HepG2 (cell line): ENCODE measurements around the gene SLC2A10. TPM values are rescaled to one million over a fixed set of nuclear protein-coding genes. Genes with fewer than 3 reads are reported as not detected.
A peak's percentile ranks its signal among the peaks of the same experiment; 100 is the strongest.

ENCODE experiments used
- ATAC-seq: fragments of 200-7000 bp; cut with Tn5 transposase; 3 replicates; pipeline ENCODE4 v1.9.1; 2020; ENCODE audit warnings: mild to moderate bottlenecking, moderate library complexity
- BruUV-seq: library from RNA; stranded (reverse); fragments of 400-500 nt; replicated peaks from 2 replicates; lab custom pipeline; 2021; lab: Mats Ljungman, UMichigan
- CTCF ChIA-PET: fragments of 300-600 bp; formaldehyde crosslinking; extraction: SDS; loops from one replicate; lab custom pipeline; 2021; ENCODE audit warnings: low total read pairs, inconsistent platforms, low intra/inter-chr PET ratio; lab: Yijun Ruan, JAX
- POLR2A ChIA-PET: fragments of 350-600 bp; sonication (Branson Sonifier 250); formaldehyde crosslinking; loops from one replicate; lab custom pipeline; 2020; ENCODE audit warnings: antibody characterized with exemption, inconsistent platforms; lab: Yijun Ruan, JAX
- DNase-seq: peaks from one replicate; pipeline ENCODE4 v3.0.0-alpha.2; 2015; ENCODE audit warnings: low spot score
- FAIRE-seq: peaks from 3 replicates; lab custom pipeline; 2011; peaks lifted over from hg19 to GRCh38; lab: Jason Lieb, UNC
- H2AFZ ChIP-seq: one replicate; pipeline ENCODE4 v1.6.1; 2011; ENCODE audit warnings: low read length, inconsistent platforms
- H3K27ac ChIP-seq: fragments of 300-600 bp; 3 replicates; pipeline ENCODE4 v1.8.0; 2011; ENCODE audit warnings: mixed run types, mild to moderate bottlenecking, mixed read lengths, low read length, inconsistent platforms; ENCODE audit not compliant: insufficient read depth; ENCODE audit errors: extremely low read length
- H3K27me3 ChIP-seq, 2 experiments: fragments of 200-600 bp in 1 of 2; 2 replicates in 1 of 2; 3 replicates in 1 of 2; pipeline versions ENCODE4 v1.6.0 to v1.8.0; 2011; ENCODE audit warnings: low read length in 2 of 2, mild to moderate bottlenecking in 2 of 2, moderate library complexity in 2 of 2, inconsistent platforms in 1 of 2; ENCODE audit not compliant: insufficient read depth in 2 of 2, control insufficient read depth in 1 of 2
- H3K36me3 ChIP-seq, 2 experiments: fragments of 200-600 bp in 1 of 2; replicated peaks in 1 of 2; 2 replicates in 1 of 2; 3 replicates in 1 of 2; pipeline versions ENCODE4 v1.5.1 to v1.8.0; 2011; ENCODE audit warnings: low read length in 2 of 2, inconsistent platforms in 1 of 2; ENCODE audit not compliant: insufficient read depth in 2 of 2, control insufficient read depth in 1 of 2
- H3K4me1 ChIP-seq: 2 replicates; pipeline ENCODE4 v1.5.1; 2012; ENCODE audit warnings: low read length, inconsistent platforms; ENCODE audit not compliant: insufficient read depth
- H3K4me2 ChIP-seq: 2 replicates; pipeline ENCODE4 v1.6.0; 2011; ENCODE audit warnings: low read depth, low read length, inconsistent platforms
- H3K4me3 ChIP-seq, 3 experiments: fragments of 200-600 bp in 1 of 3; sonication (generic), shearing (Covaris generic) in 1 of 3; replicated peaks in 1 of 3; 2 replicates each; pipeline ENCODE4 v1.5.1; 2011 to 2016; ENCODE audit warnings: low read length in 3 of 3, inconsistent platforms in 2 of 3, low read depth in 2 of 3, mild to moderate bottlenecking in 2 of 3, control low read depth in 1 of 3, mixed read lengths in 1 of 3; ENCODE audit not compliant: insufficient read depth in 1 of 3
- H3K79me2 ChIP-seq: one replicate; pipeline ENCODE4 v1.6.1; 2011; ENCODE audit warnings: low read length, inconsistent platforms; ENCODE audit not compliant: insufficient read depth
- H3K9ac ChIP-seq: 2 replicates; pipeline ENCODE4 v1.6.0; 2011; ENCODE audit warnings: mild to moderate bottlenecking, low read depth, low read length, inconsistent platforms; ENCODE audit not compliant: insufficient read depth
- H3K9me3 ChIP-seq: 2 replicates; pipeline ENCODE4 v1.5.1; 2012; ENCODE audit warnings: mild to moderate bottlenecking, low read length
- H4K20me1 ChIP-seq: 2 replicates; pipeline ENCODE4 v1.6.0; 2011; ENCODE audit warnings: inconsistent platforms, mild to moderate bottlenecking, low read length, moderate library complexity; ENCODE audit not compliant: insufficient read depth
- BCLAF1 ChIP-seq: fragments of 450-650 bp; IDR thresholded peaks from 2 replicates; pipeline ENCODE4 v1.6.1; 2017; ENCODE audit warnings: mild to moderate bottlenecking
- CREB1 ChIP-seq, 2 experiments: fragments of 450-650 bp in 1 of 2; IDR thresholded peaks; 2 replicates each; pipeline ENCODE4 v1.6.1; 2016 to 2017; ENCODE audit warnings: control low read depth in 1 of 2, mild to moderate bottlenecking in 1 of 2, missing compliant biosample characterization in 1 of 2, missing genetic modification characterization in 1 of 2
- DBP ChIP-seq: sonication (generic); formaldehyde crosslinking; IDR thresholded peaks from 2 replicates; pipeline ENCODE4 v1.4.0; 2020; ENCODE audit warnings: missing genetic modification reagents; ENCODE audit errors: not compliant biosample characterization
- EED ChIP-seq: sonication (generic); formaldehyde crosslinking; IDR thresholded peaks from 2 replicates; pipeline ENCODE4 v1.5.0; 2020; ENCODE audit warnings: mild to moderate bottlenecking, missing genetic modification reagents
- ELF1 ChIP-seq: sonication (generic); formaldehyde crosslinking; IDR thresholded peaks from 2 replicates; pipeline ENCODE4 v1.4.0; 2020; ENCODE audit warnings: missing genetic modification reagents
- GABPB1 ChIP-seq: IDR thresholded peaks from 2 replicates; pipeline ENCODE4 v1.6.1; 2016; ENCODE audit warnings: mild to moderate bottlenecking, missing genetic modification reagents, moderate library complexity, missing compliant biosample characterization
- KAT8 ChIP-seq: IDR thresholded peaks from 2 replicates; pipeline ENCODE4 v1.6.1; 2016; ENCODE audit warnings: missing genetic modification reagents, missing compliant biosample characterization
- RBM22 ChIP-seq: fragments of 200-400 bp; formaldehyde crosslinking; optimal IDR thresholded peaks from 2 replicates; pipeline ENCODE3; 2017; ENCODE audit warnings: mild to moderate bottlenecking, low read length, moderate library complexity
- ZGPAT ChIP-seq: IDR thresholded peaks from 2 replicates; pipeline ENCODE4 v1.6.1; 2016; ENCODE audit warnings: mild to moderate bottlenecking
- ZNF143 ChIP-seq: sonication (generic); formaldehyde crosslinking; IDR thresholded peaks from 2 replicates; pipeline ENCODE4 v1.4.0; 2020; ENCODE audit warnings: missing genetic modification reagents
- ZNF383 ChIP-seq: sonication (generic); formaldehyde crosslinking; IDR thresholded peaks from 2 replicates; pipeline ENCODE4 v1.4.0; 2020; ENCODE audit warnings: missing genetic modification reagents, mild to moderate bottlenecking, borderline replicate concordance
- ZNF496 ChIP-seq: sonication (generic); formaldehyde crosslinking; IDR thresholded peaks from 2 replicates; pipeline ENCODE4 v1.8.1; 2023; ENCODE audit warnings: mild to moderate bottlenecking, moderate library complexity, missing genetic modification reagents; ENCODE audit not compliant: insufficient replicate concordance
- ZNF614 ChIP-seq: IDR thresholded peaks from 2 replicates; pipeline ENCODE4 v1.6.1; 2018; ENCODE audit warnings: missing biosample characterization, missing genetic modification reagents, inconsistent platforms, borderline replicate concordance
- ZNF629 ChIP-seq: sonication (generic); formaldehyde crosslinking; conservative IDR thresholded peaks from 2 replicates; pipeline ENCODE4 v1.5.0; 2020; ENCODE audit warnings: missing genetic modification reagents
- WGBS: methylation state at CpG from one replicate; pipeline ENCODE4 v1.1.6; 2017; ENCODE audit warnings: low lambda C conversion rate; 5-methylcytosine and 5-hydroxymethylcytosine counted together
- in situ Hi-C: cut with HindIII; loops from 2 replicates; pipeline ENCODE4 v1.10.0; 2017; ENCODE audit warnings: low pct_unique_long_range_greater_than_20kb; ENCODE audit not compliant: extremely low pct_ligation_motif_present
- intact Hi-C: fragments of 100-400 bp; cut with micrococcal nuclease; formaldehyde crosslinking; loops from one replicate; pipeline ENCODE4 v1.10.0; 2022; ENCODE audit not compliant: unreplicated experiment
- polyA plus RNA-seq, 8 experiments: library from polyadenylated mRNA; depleted of rRNA in 3 of 8; stranded (reverse) in 7 of 8; unstranded in 1 of 8; fragments of >200 nt; fragmentation: Illumina TruSeq in 4 of 8; extraction: Trizol in 4 of 8; gene quantifications; 2 replicates each; pipeline versions ENCODE4 v1.2.1 to v1.2.3, GENCODE V29; 2011 to 2016; ENCODE audit warnings: low read depth in 4 of 8, missing spikeins in 1 of 8, mixed read lengths in 1 of 8; ENCODE audit not compliant: insufficient read depth in 1 of 8
- total RNA-seq, 5 experiments: library from RNA; depleted of rRNA; stranded (reverse); fragments of >200 nt; fragmentation: Illumina TruSeq; extraction: Trizol; gene quantifications; 2 replicates each; pipeline ENCODE4 v1.2.3, GENCODE V29; 2016; ENCODE audit warnings: low read depth in 1 of 5

The SLC2A10 gene
- total and polyA plus RNA-seq, 2 of the 13 experiments (the other 11 are each of a cell fraction or from before 2014, with no cell fraction given): 16.0 to 18.4 TPM

- in situ Hi-C loops: no loop called here
- Histone ChIP-seq H3K27ac (no peak overlapping the region), H3K9ac (no peak overlapping the region), H3K9me3 (no peaks in the 10 kb centered on the region), H3K79me2 (peaks cover 27% of the 10 kb centered on the region), H2AFZ (no peak overlapping the region), H3K4me2 (no peak overlapping the region), H3K27me3 (peaks cover 0 to 5% of the 10 kb centered on the region in 2 experiments; a peak in 1 of 5 replicates), H3K36me3 (peaks cover 0 to 8% of the 10 kb centered on the region in 2 experiments; a peak in 2 of 5 replicates), H4K20me1 (no peaks in the 10 kb centered on the region), H3K4me1 (peaks cover 69% of the 10 kb centered on the region), H3K4me3 (no peak overlapping the region)
- ATAC-seq (no peak), DNase-seq (no peak), FAIRE-seq (no peak)
- WGBS: 12% methylated on average over 4 of the region's 4 CpGs
- ChIA-PET CTCF (no interaction called here), POLR2A (no interaction called here)
- no TSS peak for BruUV-seq
- TF ChIP-seq ZNF383 (CRISPR knock-in tag): no peak
- no peak for TF ChIP-seq ZNF629 (CRISPR knock-in tag)
- TF ChIP-seq BCLAF1: no peak
- no peak for TF ChIP-seq CREB1 (IDR thresholded peaks at IDR 0.05)
- 0 out of 2 replicates have a peak, but pooled peaks have one; percentile 29 for TF ChIP-seq CREB1 (CRISPR knock-in tag; IDR thresholded peaks at IDR 0.05)
- intact Hi-C loops: no loop called here
Observed at GRCh38 chr20:46691196-46691595, 18.3 kb upstream of the SLC2A10 start.

- 36% methylated on average over 2 of the region's 2 CpGs for WGBS
- BruUV-seq: no TSS peak
- H3K9ac ChIP-seq: no peak overlapping the region
- H3K4me3 ChIP-seq: no peak overlapping the region
- no peaks in the 10 kb centered on the region for H3K36me3 ChIP-seq
- in situ Hi-C loops (no loop called here), intact Hi-C loops (no loop called here)
- no peaks in the 10 kb centered on the region for H4K20me1 ChIP-seq
- ChIA-PET POLR2A (interaction anchor here (1.0 to 1.7 kb wide), 6 partner anchors 9 to 171 kb away, joined by 3 to 6 read pairs (median 4); no protein-coding TSS in a partner anchor), CTCF (no interaction called here)
- H3K4me2 ChIP-seq: peak overlapping the region; percentile 14
- no peak for FAIRE-seq
- H3K9me3 ChIP-seq: no peaks in the 10 kb centered on the region
- ATAC-seq: no peak
- H3K79me2 ChIP-seq: no peaks in the 10 kb centered on the region
- DNase-seq: no peak
- no peak overlapping the region for H2AFZ ChIP-seq
- peaks cover 62% of the 10 kb centered on the region for H3K4me1 ChIP-seq
- H3K27ac ChIP-seq: no peak overlapping the region
- H3K27me3 ChIP-seq: no peaks in the 10 kb centered on the region; a peak in 1 of 5 replicates
- TF ChIP-seq ZNF614 (CRISPR knock-in tag) (no peak), ELF1 (CRISPR knock-in tag) (peak; percentile 44; the same call in 1 of the 2 replicates), GABPB1 (CRISPR knock-in tag) (peak; percentile 58; the same call in 1 of the 2 replicates), EED (CRISPR knock-in tag) (no peak), DBP (no peak), ZNF496 (CRISPR knock-in tag) (no peak), RBM22 (no peak), ZNF143 (CRISPR knock-in tag) (peak; percentile 85), ZGPAT (CRISPR knock-in tag) (no peak), KAT8 (peak; percentile 44)
Observed at GRCh38 chr20:46694484-46694883, 15.0 kb upstream of the SLC2A10 start.
